ENCODE results near the gene RTEL1. TPM values are rescaled to one million over a fixed set of nuclear protein-coding genes. Genes with fewer than 3 reads are reported as not detected.

Gene RTEL1
- total RNA-seq, 4 donors from 2014 or later = 11.6 to 32.8 (median 22.9) TPM

DNA sequence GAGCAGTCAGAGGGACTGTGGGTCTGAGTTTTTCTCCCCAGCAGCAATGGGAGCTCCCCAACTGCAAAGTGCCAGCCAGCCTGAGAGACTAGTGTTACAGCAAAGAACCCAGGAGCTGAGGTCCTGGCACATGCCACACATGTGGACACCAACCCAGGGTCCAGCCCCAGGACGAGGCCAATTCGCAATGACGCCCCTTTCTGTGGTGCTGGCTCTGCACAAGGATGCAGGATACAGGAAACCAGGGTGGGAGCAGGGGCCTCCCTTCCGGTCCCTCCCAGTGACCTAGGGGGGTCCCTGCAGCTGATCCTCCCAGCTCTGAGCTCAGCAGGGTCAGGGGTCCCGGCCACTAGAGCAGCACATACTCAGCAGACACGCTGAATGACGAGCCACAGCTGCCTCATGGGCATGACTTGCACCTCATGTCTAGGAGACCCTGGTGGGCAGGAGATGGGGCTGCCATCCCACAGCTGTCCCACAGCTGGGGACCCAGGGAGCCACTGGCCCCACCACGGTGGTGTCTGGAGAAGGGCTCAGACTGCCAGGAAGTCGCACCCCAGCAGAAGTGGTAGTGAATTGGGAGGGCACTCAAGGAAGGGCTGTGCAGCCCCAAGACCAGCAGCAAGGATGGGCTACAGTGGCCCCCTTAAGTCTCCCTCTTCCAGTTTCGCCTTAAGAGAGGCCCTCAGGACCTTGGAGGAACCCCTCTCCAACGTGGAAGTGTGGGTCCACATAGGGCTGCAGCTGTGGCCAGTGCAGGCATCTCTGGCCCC is 46.0 kb downstream of the RTEL1 start:
- TF ChIP-seq, protein P1, sequence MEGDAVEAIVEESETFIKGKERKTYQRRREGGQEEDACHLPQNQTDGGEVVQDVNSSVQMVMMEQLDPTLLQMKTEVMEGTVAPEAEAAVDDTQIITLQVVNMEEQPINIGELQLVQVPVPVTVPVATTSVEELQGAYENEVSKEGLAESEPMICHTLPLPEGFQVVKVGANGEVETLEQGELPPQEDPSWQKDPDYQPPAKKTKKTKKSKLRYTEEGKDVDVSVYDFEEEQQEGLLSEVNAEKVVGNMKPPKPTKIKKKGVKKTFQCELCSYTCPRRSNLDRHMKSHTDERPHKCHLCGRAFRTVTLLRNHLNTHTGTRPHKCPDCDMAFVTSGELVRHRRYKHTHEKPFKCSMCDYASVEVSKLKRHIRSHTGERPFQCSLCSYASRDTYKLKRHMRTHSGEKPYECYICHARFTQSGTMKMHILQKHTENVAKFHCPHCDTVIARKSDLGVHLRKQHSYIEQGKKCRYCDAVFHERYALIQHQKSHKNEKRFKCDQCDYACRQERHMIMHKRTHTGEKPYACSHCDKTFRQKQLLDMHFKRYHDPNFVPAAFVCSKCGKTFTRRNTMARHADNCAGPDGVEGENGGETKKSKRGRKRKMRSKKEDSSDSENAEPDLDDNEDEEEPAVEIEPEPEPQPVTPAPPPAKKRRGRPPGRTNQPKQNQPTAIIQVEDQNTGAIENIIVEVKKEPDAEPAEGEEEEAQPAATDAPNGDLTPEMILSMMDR (IDR thresholded peaks at IDR 0.05; ENCODE audit: low read depth) = no peak

DNA sequence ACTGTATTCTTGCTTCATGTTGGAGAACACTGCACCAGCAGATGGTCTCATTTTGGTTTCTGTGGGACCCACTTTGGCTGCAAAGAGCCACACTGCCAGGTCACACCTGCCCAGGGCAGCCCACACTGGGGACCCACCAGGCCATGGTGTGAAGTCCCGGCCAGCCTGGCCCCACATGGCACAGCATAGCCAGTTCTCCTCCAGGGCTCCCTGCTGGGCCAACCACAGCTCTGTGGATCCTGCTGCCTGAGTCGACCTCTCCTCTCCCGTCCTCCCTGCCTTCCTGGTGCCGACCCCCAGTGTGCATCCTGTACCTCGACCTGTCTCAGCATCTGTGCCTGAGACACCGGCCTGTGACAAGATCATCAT is 46.6 kb downstream of the RTEL1 start:
- TF ChIP-seq, protein P1 (IDR thresholded peaks at IDR 0.05; ENCODE audit: low read depth) = no peak

DNA sequence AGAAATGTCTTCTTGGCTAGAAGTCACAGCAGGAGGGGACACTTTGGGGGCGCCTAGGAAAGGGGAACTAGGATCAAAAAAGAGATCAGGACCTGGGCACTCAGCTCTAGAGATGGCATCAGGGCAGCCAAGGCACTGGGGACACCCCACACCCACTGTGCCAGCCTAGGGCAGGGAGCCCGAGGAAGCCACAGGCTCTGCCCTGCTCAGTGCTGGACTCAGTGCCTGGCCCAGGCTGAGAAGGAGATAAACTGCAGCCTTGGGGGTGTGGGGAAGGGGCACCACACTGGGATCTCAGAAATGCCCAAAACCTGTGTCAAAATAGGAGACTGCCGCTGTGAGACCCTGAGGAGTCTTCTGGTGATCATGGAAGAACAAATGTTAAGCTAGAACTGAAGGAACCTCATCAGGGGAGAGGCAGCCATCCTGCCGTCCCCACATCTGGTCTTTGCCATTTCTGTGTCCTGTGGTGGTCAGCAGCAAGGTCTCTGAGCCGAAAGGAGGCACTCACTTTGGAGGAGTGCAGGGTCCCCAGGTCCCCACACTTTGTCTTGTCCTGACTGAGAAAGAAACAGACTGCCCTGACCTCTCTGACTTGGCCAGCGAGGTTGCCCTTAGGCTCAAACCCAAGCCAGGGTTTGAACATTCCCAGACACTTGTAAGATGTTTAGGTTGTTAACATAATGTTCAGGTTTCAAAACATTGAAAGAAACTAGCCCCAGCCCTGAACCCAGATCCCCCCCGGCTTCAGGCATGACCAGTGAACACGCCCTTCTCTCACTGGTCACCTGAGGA is 47.3 kb downstream of the RTEL1 start:
- TF ChIP-seq, protein P1 (IDR thresholded peaks at IDR 0.05; ENCODE audit: low read depth) = no peak

- TF ChIP-seq, protein P1 (IDR thresholded peaks at IDR 0.05; ENCODE audit: low read depth) = no peak
These were observed 48.0 kb downstream of the RTEL1 start for GRCh38 chr20:63706027-63706695.

- TF ChIP-seq, protein P1 (IDR thresholded peaks at IDR 0.05; ENCODE audit: low read depth) = no peak
These were observed 48.9 kb downstream of the RTEL1 start for GRCh38 chr20:63706852-63707557.

DNA sequence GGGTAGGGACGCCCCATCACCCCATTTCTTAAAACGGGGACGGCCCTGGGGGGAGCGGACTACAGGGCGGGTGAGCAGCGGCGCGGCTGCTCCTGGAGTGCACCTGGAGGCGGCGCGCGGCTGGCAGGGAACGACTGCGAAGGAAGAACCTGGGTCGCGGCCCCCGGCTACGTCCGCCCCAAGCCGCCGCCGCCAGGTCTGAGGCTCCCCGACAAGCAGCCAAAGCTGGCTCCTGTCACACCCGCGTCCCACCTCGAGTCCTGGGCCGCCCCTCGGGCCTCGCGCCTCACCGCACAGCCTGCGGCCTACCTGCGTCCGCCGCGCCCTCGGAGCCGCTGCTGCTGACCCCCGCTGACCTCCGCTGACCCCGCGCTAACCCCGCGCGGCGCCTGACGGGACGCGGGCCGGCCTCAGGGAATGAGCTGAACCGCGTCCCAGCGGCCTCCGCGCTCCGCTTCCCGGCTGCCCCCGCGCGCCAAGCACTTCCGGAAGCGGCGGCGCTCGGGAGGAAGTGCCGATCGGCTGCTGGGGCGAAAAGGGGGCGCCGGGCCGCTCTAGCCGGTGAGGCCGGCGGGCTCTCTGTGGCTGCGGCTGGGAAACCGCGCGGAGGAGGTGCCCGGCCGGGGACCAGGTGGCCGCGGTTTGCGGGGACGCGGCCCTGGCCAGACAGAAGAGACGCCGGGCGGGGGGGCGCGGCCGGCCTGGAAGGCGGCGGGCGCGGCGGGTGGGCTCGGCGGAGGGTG is 49.6 kb downstream of the RTEL1 start, which contains the start of the genes ARFRP1 and ZGPAT:
Gene ARFRP1 (minus strand): TSS at position 419 of the 743 bp plus-strand sequence. CDS start 885 bp downstream, outside the sequence.
Gene ZGPAT (plus strand): TSS at position 482 of the 743 bp plus-strand sequence. CDS start 542 bp downstream, outside the sequence.
- TF ChIP-seq, protein P1 (IDR thresholded peaks at IDR 0.05; ENCODE audit: low read depth) = no peak
